HCT116 (cell line): Measurements from ENCODE around the gene DYNC1I1. TPM values are rescaled to one million over a fixed set of nuclear protein-coding genes. Genes with fewer than 3 reads are reported as not detected.

Experiments used
- ATAC-seq: fragments of 200-7000 bp; cut with Tn5 transposase; 2 replicates; pipeline ENCODE4 v1.9.1; 2020; ENCODE audit warnings: mild to moderate bottlenecking, moderate library complexity
- BruUV-seq: library from RNA; stranded (reverse); fragments of 400-500 nt; replicated peaks from 2 replicates; lab custom pipeline; 2021; lab: Mats Ljungman, UMichigan
- CTCF ChIA-PET: fragments of 300-600 bp; sonication (Branson Sonifier 250); formaldehyde crosslinking; loops from one replicate; lab custom pipeline; 2021; ENCODE audit warnings: antibody characterized with exemption; lab: Charles Lee
- POLR2A ChIA-PET: fragments of 300-600, 350-600 bp; sonication (Branson Sonifier 250); formaldehyde crosslinking; loops from one replicate; lab custom pipeline; 2021; ENCODE audit warnings: antibody characterized with exemption; lab: Charles Lee
- RAD21 ChIA-PET, 2 experiments: fragments of 300-600 bp; sonication (Branson Sonifier 250); formaldehyde crosslinking; loops; one replicate each; lab custom pipeline; 2023; ENCODE audit warnings: low total read pairs in 2 of 2; ENCODE audit not compliant: uncharacterized antibody in 2 of 2, unreplicated experiment in 2 of 2, low non-redundant PET in 1 of 2; lab: Charles Lee
- DNase-seq: peaks from one replicate; pipeline ENCODE4 v3.0.0-alpha.2; 2010; ENCODE audit warnings: low read depth, low spot score
- H2AFZ ChIP-seq: fragments of 200-600 bp; shearing (Covaris generic), sonication (generic); 2 replicates; pipeline ENCODE4 v1.6.1; 2017; ENCODE audit warnings: low read depth, mixed run types, mixed read lengths, antibody characterized with exemption, low read length; ENCODE audit not compliant: poor library complexity, severe bottlenecking
- H3K27ac ChIP-seq: 2 replicates; pipeline ENCODE4 v1.5.1; 2012; ENCODE audit warnings: low read depth, low read length
- H3K27me3 ChIP-seq: fragments of 200-600 bp; sonication (generic); 2 replicates; pipeline ENCODE4 v1.6.1; 2016; ENCODE audit warnings: mixed run types, low read length, mixed read lengths; ENCODE audit not compliant: insufficient read depth
- H3K36me3 ChIP-seq, 2 experiments: fragments of 200-500 bp in 1 of 2; fragments of 200-600 bp in 1 of 2; sonication (Bioruptor generic) in 1 of 2; sonication (generic) in 1 of 2; 2 replicates each; pipeline versions ENCODE4 v1.5.1 to v1.6.1; 2014 to 2016; ENCODE audit warnings: low read length in 2 of 2, inconsistent platforms in 1 of 2, mixed read lengths in 1 of 2, mixed run types in 1 of 2; ENCODE audit not compliant: insufficient read depth in 2 of 2, control insufficient read depth in 1 of 2
- H3K4me1 ChIP-seq, 2 experiments: fragments of 200-600 bp in 1 of 2; sonication (generic) in 1 of 2; 2 replicates each; pipeline versions ENCODE4 v1.5.1 to v1.6.1; 2012 to 2017; ENCODE audit warnings: low read length in 2 of 2, inconsistent platforms in 1 of 2, mild to moderate bottlenecking in 1 of 2, mixed read lengths in 1 of 2, mixed run types in 1 of 2, moderate library complexity in 1 of 2; ENCODE audit not compliant: insufficient read depth in 2 of 2, control insufficient read depth in 1 of 2
- H3K4me2 ChIP-seq: fragments of 200-600 bp; sonication (generic); 2 replicates; pipeline ENCODE4 v1.6.1; 2017; ENCODE audit warnings: mixed run types, low read length, mixed read lengths
- H3K4me3 ChIP-seq, 2 experiments: fragments of 200-600 bp in 1 of 2; sonication (generic) in 1 of 2; replicated peaks in 1 of 2; 2 replicates each; pipeline ENCODE4 v1.5.1; 2011 to 2016; ENCODE audit warnings: low read length in 2 of 2, control low read depth in 1 of 2, low read depth in 1 of 2, mild to moderate bottlenecking in 1 of 2, mixed read lengths in 1 of 2, mixed run types in 1 of 2
- H3K79me2 ChIP-seq: fragments of 200-600 bp; sonication (generic); 2 replicates; pipeline ENCODE4 v1.6.1; 2017; ENCODE audit warnings: mild to moderate bottlenecking, mixed run types, low read length, moderate library complexity, mixed read lengths; ENCODE audit not compliant: insufficient read depth
- H3K9ac ChIP-seq: fragments of 200-600 bp; sonication (generic); 2 replicates; pipeline ENCODE4 v1.6.1; 2016; ENCODE audit warnings: low read length, mixed read lengths
- H3K9me2 ChIP-seq: fragments of 200-600 bp; sonication (generic), shearing (Covaris generic); 2 replicates; pipeline ENCODE4 v1.6.1; 2017; ENCODE audit warnings: mixed run types, mild to moderate bottlenecking, moderate library complexity; ENCODE audit not compliant: insufficient read depth
- H3K9me3 ChIP-seq, 2 experiments: fragments of 200-500 bp in 1 of 2; fragments of 200-600 bp in 1 of 2; sonication (Bioruptor generic) in 1 of 2; sonication (generic) in 1 of 2; 2 replicates each; pipeline ENCODE4 v1.6.1; 2014 to 2017; ENCODE audit warnings: low read length in 2 of 2, mixed read lengths in 2 of 2, inconsistent platforms in 1 of 2, low read depth in 1 of 2, mild to moderate bottlenecking in 1 of 2, mixed run types in 1 of 2, moderate library complexity in 1 of 2; ENCODE audit not compliant: control insufficient read depth in 1 of 2, insufficient read depth in 1 of 2
- H4K20me1 ChIP-seq: fragments of 200-600 bp; sonication (generic), shearing (Covaris generic); 2 replicates; pipeline ENCODE4 v1.6.1; 2017; ENCODE audit warnings: mixed run types, mild to moderate bottlenecking, moderate library complexity; ENCODE audit not compliant: insufficient read depth
- POLR2A ChIP-seq: IDR thresholded peaks from 2 replicates; pipeline ENCODE4 v1.7.0; 2011; ENCODE audit warnings: borderline replicate concordance; ENCODE audit not compliant: insufficient read depth, insufficient read length; ENCODE audit errors: extremely low read depth
- TCF7L2 ChIP-seq: IDR thresholded peaks from 2 replicates; pipeline ENCODE4 v1.7.0; 2011; ENCODE audit warnings: borderline replicate concordance, inconsistent platforms; ENCODE audit not compliant: insufficient read depth, insufficient read length; ENCODE audit errors: extremely low read depth
- YY1 ChIP-seq: IDR thresholded peaks from 2 replicates; pipeline ENCODE4 v1.6.1; 2011; ENCODE audit warnings: low read length, low read depth, moderate library complexity, mild to moderate bottlenecking; ENCODE audit not compliant: insufficient replicate concordance; ENCODE audit errors: extremely low read depth
- intact Hi-C: fragments of 100-400 bp; cut with micrococcal nuclease; formaldehyde crosslinking; loops from 2 replicates; pipeline ENCODE4 v1.10.0; 2022
- total RNA-seq: library from RNA; stranded (reverse); gene quantifications from one replicate; pipeline ENCODE4 v1.2.1, GENCODE V29; 2021; ENCODE audit not compliant: unreplicated experiment
- TF ChIP-seq, protein P1 (sequence below): IDR thresholded peaks from 2 replicates; pipeline ENCODE4 v1.6.1; 2011; ENCODE audit warnings: mild to moderate bottlenecking, low read length, moderate library complexity; ENCODE audit not compliant: insufficient replicate concordance; ENCODE audit errors: extremely low read depth
- TF ChIP-seq, protein P2 (sequence below): IDR thresholded peaks from 2 replicates; pipeline ENCODE4 v1.6.1; 2012
- TF ChIP-seq, protein P3 (sequence below): IDR thresholded peaks from 2 replicates; pipeline ENCODE4 v1.6.1; 2012

Gene DYNC1I1
- total RNA-seq, 1 experiment from 2014 or later, result not detected

DNA sequence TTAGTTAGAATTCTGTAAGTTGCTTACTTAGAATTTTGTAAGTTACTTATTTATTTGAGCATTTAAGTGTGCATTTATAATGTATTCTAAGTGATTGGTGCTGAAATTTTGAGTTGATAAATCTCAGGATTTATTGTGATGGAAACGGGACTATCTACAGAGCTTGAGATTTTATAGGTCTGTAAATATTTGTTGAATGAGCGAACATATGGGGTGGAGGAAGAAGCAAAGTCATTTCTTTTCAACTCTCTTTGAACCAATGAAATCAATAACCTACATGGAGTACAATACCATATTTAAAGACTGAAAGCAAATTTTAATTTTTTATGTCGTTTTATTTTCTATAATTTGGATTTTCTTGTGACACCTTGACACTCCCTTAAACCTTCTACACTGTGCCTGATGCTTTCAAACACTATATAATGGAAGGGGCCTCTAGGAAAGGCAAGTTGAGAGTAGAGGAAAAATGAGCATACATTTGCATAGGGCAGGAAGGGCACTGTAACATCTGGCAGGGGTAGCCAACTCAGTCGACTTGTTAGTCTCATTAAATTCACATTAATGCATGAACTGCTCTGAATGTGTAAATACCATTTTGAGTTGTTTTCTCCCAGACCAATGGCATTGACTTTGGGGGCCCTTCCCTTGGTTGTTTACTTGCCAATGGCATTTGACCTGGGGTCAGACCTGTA is 204.2 kb downstream of the DYNC1I1 start:
- TF ChIP-seq, protein P1, sequence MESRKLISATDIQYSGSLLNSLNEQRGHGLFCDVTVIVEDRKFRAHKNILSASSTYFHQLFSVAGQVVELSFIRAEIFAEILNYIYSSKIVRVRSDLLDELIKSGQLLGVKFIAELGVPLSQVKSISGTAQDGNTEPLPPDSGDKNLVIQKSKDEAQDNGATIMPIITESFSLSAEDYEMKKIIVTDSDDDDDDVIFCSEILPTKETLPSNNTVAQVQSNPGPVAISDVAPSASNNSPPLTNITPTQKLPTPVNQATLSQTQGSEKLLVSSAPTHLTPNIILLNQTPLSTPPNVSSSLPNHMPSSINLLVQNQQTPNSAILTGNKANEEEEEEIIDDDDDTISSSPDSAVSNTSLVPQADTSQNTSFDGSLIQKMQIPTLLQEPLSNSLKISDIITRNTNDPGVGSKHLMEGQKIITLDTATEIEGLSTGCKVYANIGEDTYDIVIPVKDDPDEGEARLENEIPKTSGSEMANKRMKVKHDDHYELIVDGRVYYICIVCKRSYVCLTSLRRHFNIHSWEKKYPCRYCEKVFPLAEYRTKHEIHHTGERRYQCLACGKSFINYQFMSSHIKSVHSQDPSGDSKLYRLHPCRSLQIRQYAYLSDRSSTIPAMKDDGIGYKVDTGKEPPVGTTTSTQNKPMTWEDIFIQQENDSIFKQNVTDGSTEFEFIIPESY, result no peak
- no peak for TF ChIP-seq TCF7L2
- TF ChIP-seq, protein P2, sequence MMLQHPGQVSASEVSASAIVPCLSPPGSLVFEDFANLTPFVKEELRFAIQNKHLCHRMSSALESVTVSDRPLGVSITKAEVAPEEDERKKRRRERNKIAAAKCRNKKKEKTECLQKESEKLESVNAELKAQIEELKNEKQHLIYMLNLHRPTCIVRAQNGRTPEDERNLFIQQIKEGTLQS, result no peak
- TF ChIP-seq YY1, result no peak
- no peak for TF ChIP-seq POLR2A
- TF ChIP-seq, protein P3, sequence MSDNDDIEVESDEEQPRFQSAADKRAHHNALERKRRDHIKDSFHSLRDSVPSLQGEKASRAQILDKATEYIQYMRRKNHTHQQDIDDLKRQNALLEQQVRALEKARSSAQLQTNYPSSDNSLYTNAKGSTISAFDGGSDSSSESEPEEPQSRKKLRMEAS, result no peak

More for the DNA sequence above, 204.2 kb downstream of the DYNC1I1 start:
- Histone ChIP-seq H3K4me3 (no peak overlapping the region), H4K20me1 (no peaks in the 10 kb centered on the region), H2AFZ (no peak overlapping the region), H3K9me2 (no peaks in the 10 kb centered on the region), H3K36me3 (no peaks in the 10 kb centered on the region), H3K9ac (no peak overlapping the region), H3K4me1 (no peaks in the 10 kb centered on the region), H3K27ac (no peak overlapping the region), H3K4me2 (no peak overlapping the region), H3K79me2 (no peaks in the 10 kb centered on the region), H3K27me3 (peaks cover 35% of the 10 kb centered on the region; the same call in 1 of the 2 replicates), H3K9me3 (no peaks in the 10 kb centered on the region)
- ChIA-PET CTCF (no interaction called here), POLR2A (no interaction called here), RAD21 (no interaction called here)
- no peak for ATAC-seq
- BruUV-seq, result no TSS peak
- intact Hi-C loops, result no loop called here
- DNase-seq, result no peak
